Activated CD8-positive, alpha-beta T cell treated with anti-CD3 and anti-CD28 coated beads for 36 hours (primary cell): ENCODE measurements around the gene HACD1. TPM values are rescaled to one million over a fixed set of nuclear protein-coding genes. Genes with fewer than 3 reads are reported as not detected.
"Not testable (repeated sequence)": the region's sequence is repeated elsewhere in the genome, so short reads cannot be mapped to it uniquely, and the experiment has no call there.

ENCODE experiments used
- ATAC-seq: fragments of 200-7000 bp; cut with Tn5 transposase; one replicate; pipeline ENCODE4 v1.10.0; 2021; ENCODE audit warnings: mild to moderate bottlenecking, moderate library complexity
- CTCF ChIA-PET: fragments of 350-600 bp; sonication (Branson Sonifier 250); formaldehyde crosslinking; loops from one replicate; lab custom pipeline; 2021; ENCODE audit warnings: antibody characterized with exemption; lab: Charles Lee
- POLR2A ChIA-PET: fragments of 350-600 bp; sonication (Branson Sonifier 250); formaldehyde crosslinking; loops from one replicate; lab custom pipeline; 2021; ENCODE audit warnings: antibody characterized with exemption; lab: Charles Lee
- DNase-seq: peaks from one replicate; pipeline ENCODE4 v3.0.0-alpha.2; 2020
- H3K27ac Mint-ChIP-seq: one replicate; pipeline ENCODE4 v1.8.0; 2021; ENCODE audit warnings: mild to moderate bottlenecking, mixed read lengths
- H3K27me3 Mint-ChIP-seq: one replicate; pipeline ENCODE4 v1.8.0; 2021; ENCODE audit warnings: mixed read lengths
- H3K36me3 Mint-ChIP-seq: one replicate; pipeline ENCODE4 v1.8.0; 2021; ENCODE audit warnings: low read depth, mixed read lengths
- H3K4me1 Mint-ChIP-seq: one replicate; pipeline ENCODE4 v1.8.0; 2021; ENCODE audit warnings: low read depth, mixed read lengths
- H3K4me3 Mint-ChIP-seq: one replicate; pipeline ENCODE4 v1.8.0; 2021; ENCODE audit warnings: mild to moderate bottlenecking, moderate library complexity, mixed read lengths
- H3K9me3 Mint-ChIP-seq: one replicate; pipeline ENCODE4 v1.8.0; 2021; ENCODE audit warnings: mixed read lengths
- CTCF ChIP-seq: fragments of 200-600 bp; IDR thresholded peaks from one replicate; pipeline ENCODE4 v1.8.0; 2022; ENCODE audit warnings: antibody characterized with exemption, mild to moderate bottlenecking
- intact Hi-C: fragments of 100-400 bp; cut with micrococcal nuclease; formaldehyde crosslinking; loops from one replicate; pipeline ENCODE4 v1.10.0; 2022
- total RNA-seq, 2 experiments: library from RNA; stranded (reverse); gene quantifications; one replicate each; pipeline ENCODE4 v1.2.3, GENCODE V29; 2021

The HACD1 gene
- total RNA-seq, 2 experiments from 2014 or later: 2.6 to 2.8 TPM

- no peak for ATAC-seq
- no peak for DNase-seq
- Mint-ChIP-seq H3K27ac (no peak overlapping the region), H3K9me3 (no peaks in the 10 kb centered on the region), H3K36me3 (no peaks in the 10 kb centered on the region), H3K4me1 (peaks cover 3% of the 10 kb centered on the region), H3K27me3 (no peaks in the 10 kb centered on the region), H3K4me3 (no peak overlapping the region)
- ChIA-PET CTCF (interaction anchor here (0.8 to 1.6 kb wide), 2 partner anchors 15 to 129 kb away, joined by 3 to 6 read pairs; no protein-coding TSS in a partner anchor), POLR2A (no interaction called here)
- no peak for TF ChIP-seq CTCF
- intact Hi-C loops: no loop called here
Observed at GRCh38 chr10:17590969-17591645, 26.1 kb downstream of the HACD1 start.

GRCh38 chr10:17589316-17589715 lies 27.9 kb downstream of the HACD1 start:
- intact Hi-C loops, H3K4me3 Mint-ChIP-seq, DNase-seq, CTCF ChIA-PET, ATAC-seq, H3K4me1 Mint-ChIP-seq, H3K27me3 Mint-ChIP-seq, H3K36me3 Mint-ChIP-seq, H3K9me3 Mint-ChIP-seq, H3K27ac Mint-ChIP-seq, POLR2A ChIA-PET: not testable (repeated sequence)

GRCh38 chr10:17588420-17588819 lies 28.8 kb downstream of the HACD1 start:
- peaks cover 5% of the 10 kb centered on the region for H3K27me3 Mint-ChIP-seq
- H3K4me3 Mint-ChIP-seq: no peak overlapping the region
- TF ChIP-seq CTCF: no peak
- H3K27ac Mint-ChIP-seq: no peak overlapping the region
- ChIA-PET CTCF (no interaction called here), POLR2A (no interaction called here)
- H3K36me3 Mint-ChIP-seq: no peaks in the 10 kb centered on the region
- ATAC-seq: no peak
- intact Hi-C loops: no loop called here
- peaks cover 3% of the 10 kb centered on the region for H3K4me1 Mint-ChIP-seq
- no peaks in the 10 kb centered on the region for H3K9me3 Mint-ChIP-seq
- DNase-seq: no peak

- POLR2A ChIA-PET, H3K4me3 Mint-ChIP-seq, H3K27ac Mint-ChIP-seq, H3K9me3 Mint-ChIP-seq, ATAC-seq, H3K4me1 Mint-ChIP-seq, DNase-seq, H3K36me3 Mint-ChIP-seq, intact Hi-C loops, H3K27me3 Mint-ChIP-seq: not testable (repeated sequence)
- CTCF ChIA-PET: interaction anchor here (0.7 kb wide), 1 partner anchor 591 kb away, joined by 3 read pairs; no protein-coding TSS in a partner anchor
Observed at GRCh38 chr10:17587321-17587720, 29.9 kb downstream of the HACD1 start.

- CTCF ChIA-PET: no interaction called here
- TF ChIP-seq CTCF: no peak
- POLR2A ChIA-PET: no interaction called here
- peaks cover 5% of the 10 kb centered on the region for H3K27me3 Mint-ChIP-seq
- ATAC-seq (no peak), DNase-seq (no peak)
- no peaks in the 10 kb centered on the region for H3K9me3 Mint-ChIP-seq
- intact Hi-C loops: no loop called here
- no peak overlapping the region for H3K27ac Mint-ChIP-seq
- no peak overlapping the region for H3K4me3 Mint-ChIP-seq
- H3K36me3 Mint-ChIP-seq: no peaks in the 10 kb centered on the region
- H3K4me1 Mint-ChIP-seq: peaks cover 3% of the 10 kb centered on the region
Observed at GRCh38 chr10:17586821-17587234, 30.3 kb downstream of the HACD1 start.

- DNase-seq: no peak
- ChIA-PET POLR2A (no interaction called here), CTCF (no interaction called here)
- no peak for ATAC-seq
- Mint-ChIP-seq H3K9me3 (no peaks in the 10 kb centered on the region), H3K36me3 (no peaks in the 10 kb centered on the region), H3K27me3 (peaks cover 5% of the 10 kb centered on the region), H3K4me3 (no peak overlapping the region), H3K27ac (no peak overlapping the region), H3K4me1 (peaks cover 3% of the 10 kb centered on the region)
- TF ChIP-seq CTCF: no peak
- intact Hi-C loops: no loop called here
Observed at GRCh38 chr10:17585016-17585415, 32.2 kb downstream of the HACD1 start.
